ENCODE measurements around the gene SLC48A1.
A peak's percentile ranks its signal among the peaks of the same experiment; 100 is the strongest.

The SLC48A1 gene

GRCh38 chr12:47770086-47770726 is 2.8 kb upstream of the SLC48A1 start:
- H3K79me2 ChIP-seq (ENCODE audit: low read length): peaks cover 10% of the 10 kb centered on the region
- H3K27ac ChIP-seq (ENCODE audit: low read length): no peak overlapping the region
- TF ChIP-seq CTCF (IDR thresholded peaks at IDR 0.05; ENCODE audit: low read depth, low read length): no peak
- no peak for TF ChIP-seq EZH2phosphoT487 (IDR thresholded peaks at IDR 0.05; ENCODE audit: low read depth)
- no peaks in the 10 kb centered on the region for H3K36me3 ChIP-seq (replicated peaks; ENCODE audit: low read depth, low read length)
- peaks cover 9% of the 10 kb centered on the region for H3K27me3 ChIP-seq (ENCODE audit: low read depth, low read length)
- no peak overlapping the region for H3K9ac ChIP-seq (ENCODE audit: low read length)
- H3K4me2 ChIP-seq (ENCODE audit: low read length): no peak overlapping the region
- peaks cover 23% of the 10 kb centered on the region for H3K4me1 ChIP-seq (ENCODE audit: low read length)
- no peaks in the 10 kb centered on the region for H3K9me3 ChIP-seq (ENCODE audit: insufficient read depth, low read length)
- H4K20me1 ChIP-seq (ENCODE audit: insufficient read depth, low read length): 0 out of 2 replicates have a peak, but pooled peaks cover under 1% of the 10 kb centered on the region
- H2AFZ ChIP-seq (ENCODE audit: low read depth, low read length): no peak overlapping the region
- H3K4me3 ChIP-seq (ENCODE audit: low read length): no peak overlapping the region

- peaks cover 9% of the 10 kb centered on the region for H3K27me3 ChIP-seq (ENCODE audit: low read depth, low read length)
- H3K9me3 ChIP-seq (ENCODE audit: insufficient read depth, low read length): no peaks in the 10 kb centered on the region
- no peak overlapping the region for H2AFZ ChIP-seq (ENCODE audit: low read depth, low read length)
- H3K27ac ChIP-seq (ENCODE audit: low read length): no peak overlapping the region
- H3K9ac ChIP-seq (ENCODE audit: low read length): no peak overlapping the region
- H4K20me1 ChIP-seq (ENCODE audit: insufficient read depth, low read length): 0 out of 2 replicates have a peak, but pooled peaks cover 3% of the 10 kb centered on the region
- H3K36me3 ChIP-seq (replicated peaks; ENCODE audit: low read depth, low read length): no peaks in the 10 kb centered on the region
- H3K4me1 ChIP-seq (ENCODE audit: low read length): peaks cover 29% of the 10 kb centered on the region
- peaks cover 12% of the 10 kb centered on the region for H3K79me2 ChIP-seq (ENCODE audit: low read length)
- no peak overlapping the region for H3K4me2 ChIP-seq (ENCODE audit: low read length)
- TF ChIP-seq CTCF (IDR thresholded peaks at IDR 0.05; ENCODE audit: low read depth, low read length) (no peak), EZH2phosphoT487 (IDR thresholded peaks at IDR 0.05; ENCODE audit: low read depth) (no peak)
- no peak overlapping the region for H3K4me3 ChIP-seq (ENCODE audit: low read length)
Measured at GRCh38 chr12:47771304-47771703, 1.7 kb upstream of the SLC48A1 start.

- Histone ChIP-seq H3K4me1 (ENCODE audit: low read length) (peaks cover 29% of the 10 kb centered on the region), H2AFZ (ENCODE audit: low read depth, low read length) (peak overlapping the region; percentile 71; the same call in 1 of the 2 replicates), H3K27me3 (ENCODE audit: low read depth, low read length) (peaks cover 9% of the 10 kb centered on the region), H3K9me3 (ENCODE audit: insufficient read depth, low read length) (no peaks in the 10 kb centered on the region), H3K4me2 (ENCODE audit: low read length) (peak overlapping the region; percentile 84), H3K27ac (ENCODE audit: low read length) (no peak overlapping the region), H3K9ac (ENCODE audit: low read length) (peak overlapping the region; percentile 78; the same call in 1 of the 2 replicates), H3K36me3 (replicated peaks; ENCODE audit: low read depth, low read length) (no peaks in the 10 kb centered on the region), H4K20me1 (ENCODE audit: insufficient read depth, low read length) (0 out of 2 replicates have a peak, but pooled peaks cover 3% of the 10 kb centered on the region), H3K79me2 (ENCODE audit: low read length) (peaks cover 12% of the 10 kb centered on the region), H3K4me3 (ENCODE audit: low read length) (peak overlapping the region; percentile 99)
- no peak for TF ChIP-seq CTCF (IDR thresholded peaks at IDR 0.05; ENCODE audit: low read depth, low read length)
- TF ChIP-seq EZH2phosphoT487 (IDR thresholded peaks at IDR 0.05; ENCODE audit: low read depth): no peak
Measured at GRCh38 chr12:47772094-47772660, 861 bp upstream of the SLC48A1 start.

DNA sequence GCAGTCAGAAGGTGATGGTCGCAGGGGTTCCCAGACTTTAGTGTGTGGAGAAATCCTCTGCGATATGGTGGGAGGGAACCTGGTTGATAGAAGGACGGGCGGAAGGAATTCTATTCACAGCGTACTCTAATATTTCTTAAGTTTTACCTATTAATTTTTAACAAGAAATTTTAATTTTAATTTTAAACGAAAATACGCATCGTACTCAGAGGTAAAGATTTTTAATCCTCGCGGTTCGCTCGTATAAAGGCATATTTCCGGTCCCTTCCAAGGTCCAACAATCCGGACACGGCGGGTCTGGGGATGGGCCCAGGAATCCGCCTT is 338 bp upstream of the SLC48A1 start:
- Histone ChIP-seq H3K4me1 (ENCODE audit: low read length) (peaks cover 29% of the 10 kb centered on the region), H3K79me2 (ENCODE audit: low read length) (peaks cover 12% of the 10 kb centered on the region), H3K9me3 (ENCODE audit: insufficient read depth, low read length) (no peaks in the 10 kb centered on the region), H3K27ac (ENCODE audit: low read length) (no peak overlapping the region), H4K20me1 (ENCODE audit: insufficient read depth, low read length) (0 out of 2 replicates have a peak, but pooled peaks cover 3% of the 10 kb centered on the region), H3K4me2 (ENCODE audit: low read length) (peak overlapping the region; percentile 84), H3K4me3 (ENCODE audit: low read length) (peak overlapping the region; percentile 99), H3K36me3 (replicated peaks; ENCODE audit: low read depth, low read length) (no peaks in the 10 kb centered on the region), H3K27me3 (ENCODE audit: low read depth, low read length) (peaks cover 9% of the 10 kb centered on the region), H3K9ac (ENCODE audit: low read length) (peak overlapping the region; percentile 78), H2AFZ (ENCODE audit: low read depth, low read length) (peak overlapping the region; percentile 71)
- no peak for TF ChIP-seq CTCF (IDR thresholded peaks at IDR 0.05; ENCODE audit: low read depth, low read length)
- TF ChIP-seq EZH2phosphoT487 (IDR thresholded peaks at IDR 0.05; ENCODE audit: low read depth): no peak
